NCI-H1436 treated with DMSO at 0.1 percent for 48 hours (cell line): Measurements from ENCODE around the gene AMDHD1.
"Not testable (repeated sequence)": the region's sequence is repeated elsewhere in the genome, so short reads cannot be mapped to it uniquely, and the experiment has no call there.

Experiments used
- DNase-seq: peaks from one replicate; lab custom pipeline; 2025; lab: John Stamatoyannopoulos, UW

Gene AMDHD1

DNA sequence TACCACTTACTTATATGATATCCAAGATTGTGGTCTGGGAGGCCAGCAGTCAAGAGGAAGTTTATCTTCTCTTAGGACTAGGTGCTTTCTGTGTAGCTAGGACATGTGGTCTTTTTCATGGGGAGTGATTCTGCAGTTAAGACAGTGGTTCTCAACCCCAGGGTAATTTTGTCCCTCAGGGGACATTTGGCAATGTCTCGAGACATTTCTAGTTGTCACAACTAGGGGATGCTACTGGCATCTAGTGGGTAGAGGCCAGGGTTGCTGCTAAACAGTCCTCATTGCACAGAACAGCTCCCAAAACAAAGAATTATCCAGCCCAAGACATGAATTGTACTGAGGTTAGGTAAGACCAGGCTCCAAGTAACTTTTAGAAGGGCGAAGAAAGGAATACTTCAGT lies 20.0 kb downstream of the AMDHD1 start:
- DNase-seq = no peak

DNA sequence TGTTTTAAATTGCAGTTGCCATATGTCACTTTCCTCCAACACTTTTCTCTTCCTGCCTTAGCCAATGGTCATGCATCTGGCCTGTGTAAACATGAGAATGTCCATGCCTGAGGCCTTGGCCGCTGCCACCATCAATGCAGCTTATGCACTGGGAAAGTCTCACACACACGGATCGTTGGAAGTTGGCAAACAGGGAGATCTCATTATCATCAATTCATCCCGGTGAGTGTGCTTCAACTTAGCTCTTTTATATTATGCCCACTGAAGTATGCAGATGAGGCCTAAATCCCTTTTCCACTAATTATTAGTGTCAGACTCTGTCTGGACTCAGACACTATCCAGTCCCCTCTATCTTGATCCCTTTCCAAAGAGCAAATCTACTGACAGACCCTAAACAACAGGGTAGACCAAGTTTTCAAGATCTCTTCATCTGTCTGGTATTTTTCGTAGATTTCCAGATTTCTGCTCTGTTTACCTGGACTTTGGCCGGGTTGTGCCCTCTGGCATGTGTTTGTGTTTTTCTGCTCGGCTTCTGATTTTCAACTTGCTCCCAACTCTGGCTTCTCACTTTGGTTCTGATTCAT lies 23.2 kb downstream of the AMDHD1 start:
- no peak for DNase-seq

DNA sequence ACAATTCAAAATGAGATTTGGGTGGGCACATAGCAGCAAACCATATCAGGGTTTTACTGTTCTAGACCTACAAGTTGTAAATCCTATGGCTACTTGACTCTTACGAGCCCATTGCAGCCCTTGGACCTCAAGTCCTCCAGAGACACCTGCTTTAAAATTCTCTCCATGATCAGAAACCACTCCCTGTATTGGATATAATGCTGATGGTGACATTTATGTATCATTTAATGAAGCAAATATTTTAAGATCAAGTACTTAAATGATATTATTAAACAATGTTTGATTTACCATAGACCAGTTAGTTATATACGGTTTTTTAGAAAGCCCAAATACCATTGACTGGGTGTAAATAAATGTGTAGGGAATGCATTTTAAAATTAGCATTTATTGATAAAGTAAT lies 24.2 kb downstream of the AMDHD1 start:
- DNase-seq = no peak

DNA sequence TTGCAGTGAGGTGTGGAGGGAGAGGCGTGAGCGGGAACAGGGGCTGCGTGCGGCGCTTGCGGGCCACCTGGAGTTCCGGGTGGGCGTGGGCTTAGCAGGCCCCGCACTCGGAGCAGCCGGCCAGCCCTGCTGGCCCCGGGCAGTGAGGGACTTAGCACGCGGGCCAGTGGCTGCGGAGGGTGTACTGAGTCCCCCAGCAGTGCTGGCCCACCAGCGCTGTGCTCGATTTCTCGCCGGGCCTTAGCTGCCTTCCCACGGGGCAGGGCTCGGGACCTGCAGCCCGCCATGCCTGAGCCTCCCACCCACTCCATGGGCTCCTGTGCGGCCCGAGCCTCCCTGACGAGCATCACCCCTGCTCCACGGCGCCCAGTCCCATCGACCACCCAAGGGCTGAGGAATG lies 26.0 kb downstream of the AMDHD1 start:
- DNase-seq = not testable (repeated sequence)

DNA sequence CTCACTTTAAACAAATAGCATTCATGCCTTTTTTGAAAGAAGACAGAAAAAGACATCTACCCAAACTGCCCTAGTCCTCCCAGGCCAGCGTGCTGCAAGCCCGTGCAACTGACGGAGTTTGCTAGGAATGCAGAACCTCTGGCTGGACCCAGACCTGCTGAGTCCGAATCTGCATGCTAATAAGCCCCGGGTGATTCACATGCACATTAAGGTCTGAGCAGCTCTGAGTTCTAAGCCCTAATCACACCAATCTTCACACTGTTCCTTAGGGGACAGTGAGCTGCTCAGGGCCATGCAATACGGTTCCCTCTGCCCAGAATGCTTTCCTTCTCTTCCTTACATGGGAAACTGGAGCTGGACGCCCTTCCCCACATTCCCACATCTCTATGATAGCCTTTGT lies 27.8 kb downstream of the AMDHD1 start:
- no peak for DNase-seq

DNA sequence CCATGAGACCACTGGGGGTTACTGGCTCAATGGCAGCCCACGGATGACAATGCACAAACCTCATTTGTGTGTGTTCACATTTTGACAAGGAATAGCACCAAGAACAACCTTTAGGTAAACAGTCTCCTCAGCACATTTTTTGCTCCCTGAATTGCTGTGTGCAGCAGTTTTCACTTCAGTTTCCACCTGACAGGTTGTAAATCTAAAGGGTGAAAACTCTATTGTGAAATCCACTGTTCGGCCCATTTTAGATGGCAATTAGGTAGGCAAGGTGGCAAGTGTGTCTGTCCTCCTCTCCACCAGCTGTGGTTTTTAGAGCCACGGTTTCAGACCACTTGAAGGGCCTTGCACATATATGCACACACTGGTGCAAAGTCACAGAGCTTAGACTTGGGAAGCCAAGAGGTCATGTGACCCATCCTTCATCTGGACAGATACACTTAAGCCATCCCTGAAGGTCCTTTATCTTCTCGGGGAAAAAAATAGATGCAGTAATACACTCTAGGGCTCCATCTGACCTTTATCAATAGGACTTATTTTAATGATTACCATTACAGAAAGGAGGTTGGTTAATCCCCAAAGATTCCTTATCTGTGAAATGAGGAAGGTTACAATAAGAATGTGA lies 29.8 kb downstream of the AMDHD1 start:
- DNase-seq = no peak

DNA sequence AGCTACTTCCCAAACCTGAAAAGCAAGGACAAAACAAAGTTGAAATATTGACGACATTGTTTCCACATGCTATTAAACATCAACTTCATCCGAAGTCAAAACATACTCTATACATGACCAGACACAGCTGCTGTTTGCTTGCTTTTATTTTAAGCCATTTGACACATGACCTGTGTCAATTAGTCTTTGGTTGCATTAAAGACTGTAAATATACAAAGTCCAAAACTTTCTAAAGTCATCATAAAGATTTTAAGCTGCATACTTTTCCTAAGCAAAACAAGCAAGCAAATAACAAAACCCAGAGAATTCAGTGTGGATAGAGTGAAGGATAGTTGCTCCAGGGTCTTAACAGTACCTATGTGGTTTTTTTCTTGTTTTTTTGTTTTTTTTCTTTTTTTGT lies 31.2 kb downstream of the AMDHD1 start:
- no peak for DNase-seq

DNA sequence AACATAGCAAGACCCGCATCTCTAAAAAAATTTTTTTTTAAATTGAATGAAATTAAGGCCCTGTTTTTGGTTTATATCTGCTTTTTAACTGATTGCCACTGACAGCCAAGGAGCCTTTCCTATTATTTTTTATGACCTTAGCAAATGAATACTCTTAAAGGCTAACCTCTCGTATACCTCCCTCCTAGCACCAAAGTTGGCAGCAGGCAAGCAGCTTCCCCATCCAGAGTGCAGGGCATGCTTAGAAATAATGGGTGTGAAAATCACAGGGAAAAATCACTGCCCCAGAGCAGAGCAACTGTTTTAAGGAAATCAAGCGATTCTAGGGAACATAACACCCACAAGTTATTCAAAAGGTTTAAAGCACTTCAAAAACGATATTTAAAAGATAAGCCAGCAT lies 32.4 kb downstream of the AMDHD1 start:
- DNase-seq = no peak

DNA sequence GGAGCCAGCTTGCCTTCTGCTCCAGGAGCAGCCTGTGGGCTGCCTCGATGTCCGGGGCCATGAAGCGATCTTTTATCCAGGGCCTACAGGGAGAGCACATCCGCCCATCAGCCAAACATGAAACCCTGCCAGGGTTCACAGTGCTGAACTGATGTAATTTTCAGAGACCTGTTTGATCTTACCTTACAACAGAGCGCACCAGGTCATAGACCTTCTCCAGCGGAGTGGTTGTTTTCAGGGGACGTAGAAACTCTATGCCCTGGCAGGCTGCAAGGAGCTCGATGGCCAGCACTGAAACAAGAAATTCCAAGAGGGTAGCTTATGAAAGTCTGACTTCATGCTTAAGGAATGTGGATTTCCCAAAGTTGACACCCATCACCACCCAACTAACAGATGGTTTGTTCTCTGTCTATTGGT lies 33.3 kb downstream of the AMDHD1 start:
- DNase-seq = no peak

DNA sequence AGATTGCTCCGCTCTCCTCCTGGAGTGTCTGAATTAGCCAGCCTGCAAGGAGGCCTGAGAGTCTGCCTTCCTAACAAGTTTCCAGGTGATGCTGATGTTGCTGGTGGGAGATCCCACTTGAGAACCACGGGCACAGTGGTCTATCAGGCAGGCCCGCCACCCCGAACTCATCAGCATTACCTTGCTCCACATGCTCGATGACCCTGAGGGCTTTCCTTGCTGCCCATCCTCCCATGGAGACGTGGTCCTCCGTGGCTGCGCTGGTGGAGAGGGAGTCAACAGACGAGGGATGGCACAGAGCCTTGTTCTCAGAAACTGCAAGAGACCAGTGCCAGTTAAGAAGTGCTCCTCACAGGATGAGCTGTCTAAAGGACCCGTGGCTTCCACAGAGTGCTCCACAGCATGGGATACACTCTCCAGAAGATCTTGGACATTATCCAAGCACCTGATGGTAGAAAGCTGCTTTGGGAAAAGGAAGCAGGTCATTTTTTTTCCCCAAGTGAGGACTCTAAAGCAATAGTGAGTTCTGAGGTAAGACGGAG lies 34.7 kb downstream of the AMDHD1 start:
- DNase-seq = no peak

DNA sequence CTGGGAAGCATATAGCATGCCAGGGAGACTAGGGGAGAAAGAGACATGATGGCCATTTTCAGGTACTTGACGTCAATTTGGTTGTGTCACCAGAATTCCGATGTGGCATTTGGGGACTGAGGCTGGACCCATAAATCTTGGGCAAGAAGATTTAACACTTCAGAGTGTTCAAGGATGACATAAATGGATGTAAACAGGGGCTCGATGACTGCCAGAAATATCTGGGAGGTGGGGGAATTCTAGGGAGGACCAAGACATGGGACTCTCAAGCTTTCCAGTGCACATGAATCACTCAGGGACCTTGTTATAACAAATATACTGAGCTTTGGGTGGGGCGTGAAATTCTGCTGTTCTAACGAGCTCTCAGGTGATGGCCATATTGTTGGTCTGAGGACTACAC lies 35.2 kb downstream of the AMDHD1 start:
- DNase-seq = no peak

DNA sequence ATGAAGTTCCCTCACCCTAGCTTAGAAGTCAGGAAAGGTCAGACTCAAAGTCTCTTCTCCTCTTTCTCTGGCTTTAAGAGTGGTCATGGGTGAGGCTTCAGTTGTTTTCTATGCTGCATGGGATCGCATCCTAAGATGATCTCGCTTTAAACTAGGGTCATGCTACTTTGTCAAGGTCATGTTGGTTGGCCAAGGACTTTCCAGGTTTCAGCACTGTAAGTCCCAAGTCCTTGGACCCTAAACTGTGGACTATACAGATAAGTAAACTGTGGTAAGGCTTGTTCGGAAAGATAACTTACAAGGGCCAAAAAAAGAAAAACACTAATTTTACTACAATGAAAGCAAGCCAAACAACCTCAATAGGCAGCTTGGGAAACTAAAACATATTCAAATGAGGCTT lies 35.6 kb downstream of the AMDHD1 start:
- DNase-seq = no peak

DNA sequence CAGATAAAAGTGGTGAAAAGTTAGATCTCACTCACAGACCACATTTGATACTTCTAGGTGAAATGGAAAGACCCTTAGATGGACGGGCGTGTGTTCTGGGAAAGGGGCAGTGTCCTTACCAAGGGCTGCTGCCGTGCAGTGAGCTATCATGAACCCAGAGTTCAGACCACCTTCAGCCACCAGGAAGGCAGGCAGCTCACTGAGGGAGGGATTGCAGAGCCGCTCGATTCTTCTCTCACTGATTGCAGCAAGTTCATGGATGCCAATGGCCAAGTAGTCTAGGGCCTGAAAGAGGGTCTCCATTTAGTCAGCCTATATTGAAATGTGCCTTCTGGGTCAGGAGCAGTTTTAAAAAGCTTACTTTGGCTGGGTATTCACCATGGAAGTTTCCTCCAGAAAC lies 37.3 kb downstream of the AMDHD1 start:
- no peak for DNase-seq

DNA sequence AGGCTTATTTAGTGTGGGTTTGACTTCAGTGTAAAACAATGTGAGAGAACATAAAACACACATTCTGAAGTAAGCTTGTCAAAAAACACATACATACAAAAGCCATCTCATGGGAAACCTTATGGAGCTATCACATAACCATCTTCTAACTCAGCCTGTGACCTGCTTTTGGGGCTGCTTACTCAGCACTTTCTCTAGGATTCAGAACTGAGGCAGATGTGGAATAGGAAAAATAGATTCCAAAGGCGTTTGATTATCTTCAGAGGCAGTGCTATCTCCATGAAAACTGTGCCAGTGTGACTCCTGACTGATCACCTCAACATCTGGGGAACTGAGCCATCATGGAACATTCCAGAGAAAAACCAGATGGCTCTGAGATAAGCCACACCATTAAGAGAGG lies 39.5 kb downstream of the AMDHD1 start:
- DNase-seq = no peak

DNA sequence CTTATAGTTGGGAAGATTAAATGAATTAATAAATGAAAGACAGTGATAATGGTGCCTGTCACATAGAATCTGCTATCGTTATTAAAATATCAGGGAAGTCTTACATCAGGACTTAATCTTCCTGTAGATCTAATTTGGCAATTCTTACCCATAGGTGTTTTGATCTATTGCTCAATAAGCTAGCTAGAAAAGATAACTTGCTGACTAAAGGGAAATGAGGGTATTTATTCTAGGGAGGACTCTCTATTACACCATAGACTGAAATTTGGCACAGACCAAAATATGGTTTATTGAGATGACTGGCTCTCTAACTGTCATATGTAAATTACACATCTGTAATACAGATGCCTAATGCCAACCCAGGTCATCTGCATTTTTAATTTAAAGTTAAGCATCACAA lies 41.6 kb downstream of the AMDHD1 start:
- DNase-seq = no peak

DNA sequence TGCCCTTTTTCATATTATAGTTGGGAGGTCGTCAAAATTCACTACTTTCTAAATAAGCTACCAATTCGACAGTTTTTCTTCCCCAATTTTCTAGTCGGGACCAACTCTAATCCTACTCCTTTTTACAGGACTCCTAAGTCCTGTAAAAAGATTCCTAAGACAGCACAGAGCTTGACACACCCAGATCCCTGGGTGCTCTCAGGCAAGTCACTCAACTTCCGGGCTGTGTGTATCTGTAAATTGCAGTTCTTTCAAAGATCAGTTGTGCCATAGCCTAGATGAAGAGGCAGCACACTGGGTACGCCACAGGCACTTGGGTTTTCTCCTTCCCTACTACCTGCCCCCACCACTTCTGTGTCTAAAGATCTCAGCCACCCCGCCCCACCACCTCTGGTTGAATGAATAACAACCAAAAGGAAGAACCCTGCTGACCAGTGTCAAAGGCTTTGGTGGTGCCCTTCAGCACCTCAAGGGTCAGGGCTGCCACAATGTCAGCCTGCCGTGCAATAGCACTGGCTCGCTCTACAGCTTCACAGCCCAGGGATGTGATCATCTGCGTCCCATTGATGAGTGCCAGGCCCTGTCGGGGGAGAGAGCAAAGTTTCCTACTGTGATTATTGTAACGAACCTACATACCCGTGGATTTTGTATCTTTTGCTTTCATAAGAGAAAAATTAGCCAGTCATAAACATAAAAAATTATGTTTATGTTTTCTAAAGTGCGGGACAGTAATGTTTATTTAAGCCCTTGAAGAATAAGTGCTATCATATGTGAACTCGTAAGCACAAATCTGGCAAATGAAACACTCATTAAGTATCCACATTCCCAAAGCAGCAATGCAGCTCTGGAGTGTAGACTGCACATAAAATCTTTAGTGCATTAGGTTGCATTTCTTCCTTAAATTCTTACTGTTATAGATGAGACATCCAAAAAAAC lies 43.8 kb downstream of the AMDHD1 start:
- no peak for DNase-seq

DNA sequence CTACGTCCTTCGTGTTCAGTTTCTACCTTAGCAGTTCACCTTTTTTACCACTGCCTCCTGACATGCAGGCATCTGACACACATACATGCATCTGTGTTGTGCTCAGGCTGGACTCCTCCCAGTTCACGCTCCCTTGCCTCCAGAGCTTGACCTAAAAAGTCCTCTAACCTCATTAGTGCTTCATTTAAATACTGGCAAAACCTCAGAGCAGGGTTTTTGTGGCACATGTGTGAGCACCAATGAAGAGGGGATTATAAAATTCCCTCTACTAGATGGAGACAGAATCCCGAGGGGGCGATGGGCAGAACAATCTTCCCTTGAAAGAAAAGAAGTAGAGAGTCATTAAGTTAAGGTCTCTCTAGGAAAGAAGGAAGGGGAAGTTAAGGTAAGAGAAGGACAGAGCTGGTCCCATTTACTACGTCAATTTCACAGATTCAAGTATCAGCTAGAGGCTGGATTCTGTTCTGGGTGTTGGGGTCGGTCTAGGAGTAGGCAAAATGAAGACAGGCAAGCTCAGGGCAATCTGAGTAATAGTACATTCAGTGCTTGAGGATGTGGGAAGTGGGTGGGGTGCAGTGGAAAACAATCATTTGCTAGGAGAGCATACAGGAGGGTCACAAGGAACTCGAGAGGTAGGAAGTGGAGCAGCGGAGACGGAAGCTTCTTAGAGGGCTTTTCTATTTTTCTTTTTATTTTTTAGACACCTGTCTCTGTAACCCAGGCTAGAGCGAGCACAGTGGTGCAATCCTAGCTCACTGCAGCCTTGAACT lies 45.6 kb downstream of the AMDHD1 start:
- no peak for DNase-seq

DNA sequence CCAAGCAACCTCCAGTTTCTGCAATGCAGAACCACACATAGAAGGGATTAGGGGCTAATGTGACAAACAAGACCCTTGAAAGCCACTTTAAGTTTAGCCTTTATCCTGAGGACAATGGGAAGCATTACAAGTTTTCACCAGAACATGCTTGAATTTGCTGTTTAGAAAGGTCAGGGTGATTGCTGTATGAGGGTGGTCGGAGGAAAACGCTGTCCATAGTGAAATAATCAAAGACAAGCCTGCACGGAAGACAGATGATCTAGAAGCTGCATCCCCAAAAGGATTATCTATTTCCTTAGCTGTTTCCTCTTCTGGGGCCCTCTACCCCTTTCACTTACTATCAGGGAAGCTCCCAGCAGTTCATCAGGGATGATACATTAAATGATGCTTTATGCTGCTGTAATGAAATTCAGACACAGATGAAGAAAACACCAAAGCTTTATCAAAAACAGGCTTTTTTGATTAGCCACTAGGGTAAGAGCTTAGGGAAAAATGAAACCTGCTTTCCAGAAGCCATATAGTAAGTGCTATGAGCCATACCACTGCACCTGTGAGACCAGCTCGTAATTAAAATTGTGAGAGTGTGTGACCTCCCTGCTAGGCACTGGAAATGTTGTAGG lies 46.5 kb downstream of the AMDHD1 start:
- no peak for DNase-seq

DNA sequence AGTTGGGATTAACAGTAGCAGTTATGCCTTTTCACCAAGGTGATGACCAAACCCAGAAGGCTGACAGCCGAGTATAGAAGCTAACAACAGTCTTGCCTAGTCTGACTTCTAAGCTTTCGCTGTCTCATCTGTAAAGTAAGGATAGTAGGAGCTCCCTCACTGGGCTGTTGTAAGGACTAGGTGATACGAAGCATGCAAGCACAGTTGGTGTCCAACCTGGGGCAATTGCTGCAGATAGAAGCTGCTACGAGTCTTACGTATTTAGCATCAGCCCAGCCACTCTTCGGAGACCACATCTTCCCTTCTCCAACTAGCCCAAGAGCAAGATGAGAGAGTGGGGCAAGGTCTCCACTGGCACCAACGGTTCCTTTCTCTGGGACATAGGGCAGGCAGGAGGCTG lies 47.0 kb downstream of the AMDHD1 start:
- no peak for DNase-seq

DNA sequence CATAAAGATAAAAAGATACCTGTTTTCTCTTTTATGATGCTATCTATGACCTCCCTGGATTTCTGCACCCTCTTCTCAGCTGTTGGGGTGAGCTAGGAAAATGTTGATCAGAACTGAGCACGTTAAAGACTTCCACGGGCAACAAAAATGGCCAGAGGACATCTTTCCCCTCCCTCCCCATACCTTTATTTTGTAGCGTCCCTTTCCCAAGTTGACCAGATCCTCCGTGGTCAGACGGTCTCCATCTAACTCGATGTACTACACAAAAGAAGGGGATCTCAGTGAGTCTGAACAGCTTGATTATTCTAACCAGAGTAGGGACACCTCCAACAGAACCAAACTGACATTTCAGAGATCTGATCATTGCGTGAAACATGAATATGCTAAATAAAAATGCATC lies 50.8 kb downstream of the AMDHD1 start:
- DNase-seq = no peak

DNA sequence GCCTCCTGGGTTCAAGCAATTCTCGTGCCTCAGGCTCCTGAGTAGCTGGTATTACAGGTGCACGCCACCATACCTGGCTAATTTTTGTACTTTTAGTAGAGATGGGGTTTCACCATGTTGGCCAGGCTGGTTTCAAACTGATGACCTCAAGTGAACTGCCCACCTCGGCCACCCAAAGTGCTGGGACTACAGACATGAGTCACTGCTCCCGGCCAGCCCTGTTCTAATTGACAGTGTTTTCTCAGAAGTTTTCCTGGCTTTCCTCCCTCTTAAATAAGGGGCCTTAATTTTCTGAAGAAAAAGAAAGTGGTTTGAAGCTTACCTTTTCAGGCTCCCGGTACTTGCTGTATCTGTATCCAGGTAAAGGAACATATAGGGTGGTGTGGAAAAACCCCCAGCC lies 51.3 kb downstream of the AMDHD1 start:
- DNase-seq = no peak
